HEK293 (cell line): Measurements from ENCODE around the gene TEX261.

Source experiments
- CTCF ChIA-PET: fragments of 350-600 bp; formaldehyde crosslinking; extraction: SDS; loops from one replicate; lab custom pipeline; 2021; ENCODE audit warnings: antibody characterized with exemption; lab: Yijun Ruan, JAX
- POLR2A ChIA-PET: fragments of 300-600 bp; formaldehyde crosslinking; extraction: SDS; loops from one replicate; lab custom pipeline; 2020; ENCODE audit warnings: antibody characterized with exemption, inconsistent platforms; lab: Yijun Ruan, JAX
- H3K27ac ChIP-seq: fragments of 200-500 bp; sonication (Bioruptor generic); 2 replicates; pipeline ENCODE4 v1.5.1; 2014; ENCODE audit warnings: low read depth, low read length, control low read depth, inconsistent platforms; ENCODE audit errors: extremely low read depth
- H3K36me3 ChIP-seq, 2 experiments: fragments of 200-500 bp in 1 of 2; sonication (Bioruptor generic) in 1 of 2; 1 replicate in 1 of 2; 2 replicates in 1 of 2; pipeline ENCODE4 v1.5.1; 2014 to 2017; ENCODE audit warnings: inconsistent platforms in 2 of 2, low read length in 2 of 2; ENCODE audit not compliant: control insufficient read depth in 2 of 2, insufficient read depth in 1 of 2
- H3K4me1 ChIP-seq: fragments of 200-500 bp; sonication (Bioruptor generic); 2 replicates; pipeline ENCODE4 v1.5.1; 2014; ENCODE audit warnings: mild to moderate bottlenecking, low read length, inconsistent platforms; ENCODE audit not compliant: control insufficient read depth, insufficient read depth
- H3K4me3 ChIP-seq: 2 replicates; pipeline ENCODE4 v1.5.1; 2011; ENCODE audit warnings: low read depth, mild to moderate bottlenecking, control low read depth, low read length, moderate library complexity
- H3K9me3 ChIP-seq: fragments of 200-500 bp; sonication (Bioruptor generic); 2 replicates; pipeline ENCODE4 v1.5.1; 2014; ENCODE audit warnings: low read depth, low read length, inconsistent platforms; ENCODE audit not compliant: control insufficient read depth, insufficient read depth
- FEZF1 ChIP-seq: fragments of 450-650 bp; formaldehyde crosslinking; IDR thresholded peaks from 2 replicates; pipeline ENCODE4 v1.5.1; 2016; ENCODE audit warnings: missing biosample characterization, missing genetic modification characterization
- SCRT2 ChIP-seq: fragments of 450-650 bp; formaldehyde crosslinking; IDR thresholded peaks from 2 replicates; pipeline ENCODE4 v1.5.1; 2016; ENCODE audit warnings: missing biosample characterization, missing genetic modification characterization
- SP3 ChIP-seq: fragments of 450-650 bp; formaldehyde crosslinking; IDR thresholded peaks from 2 replicates; pipeline ENCODE4 v1.5.1; 2016; ENCODE audit warnings: missing biosample characterization, missing genetic modification characterization
- ZBTB21 ChIP-seq: fragments of 450-650 bp; formaldehyde crosslinking; IDR thresholded peaks from 2 replicates; pipeline ENCODE4 v1.5.1; 2017; ENCODE audit warnings: missing biosample characterization, missing genetic modification characterization
- ZNF112 ChIP-seq: fragments of 450-650 bp; formaldehyde crosslinking; IDR thresholded peaks from 2 replicates; pipeline ENCODE4 v1.5.0; 2017; ENCODE audit warnings: missing biosample characterization, missing genetic modification characterization
- ZNF16 ChIP-seq: fragments of 450-650 bp; formaldehyde crosslinking; IDR thresholded peaks from 2 replicates; pipeline ENCODE4 v1.5.1; 2016; ENCODE audit warnings: low read depth, missing biosample characterization, missing genetic modification characterization
- ZNF2 ChIP-seq: fragments of 450-650 bp; formaldehyde crosslinking; IDR thresholded peaks from 2 replicates; pipeline ENCODE4 v1.5.1; 2016; ENCODE audit warnings: missing biosample characterization, missing genetic modification characterization
- ZNF280D ChIP-seq: fragments of 450-650 bp; formaldehyde crosslinking; IDR thresholded peaks from 2 replicates; pipeline ENCODE4 v1.5.1; 2016; ENCODE audit warnings: missing biosample characterization, missing genetic modification characterization
- ZNF302 ChIP-seq: fragments of 450-650 bp; formaldehyde crosslinking; IDR thresholded peaks from 2 replicates; pipeline ENCODE4 v1.5.1; 2016; ENCODE audit warnings: missing biosample characterization, missing genetic modification characterization, low read depth
- ZNF311 ChIP-seq: fragments of 450-650 bp; formaldehyde crosslinking; IDR thresholded peaks from 2 replicates; pipeline ENCODE4 v1.5.1; 2017; ENCODE audit warnings: missing biosample characterization, missing genetic modification characterization, borderline replicate concordance
- ZNF324 ChIP-seq: fragments of 450-650 bp; formaldehyde crosslinking; IDR thresholded peaks from 2 replicates; pipeline ENCODE4 v1.5.1; 2016; ENCODE audit warnings: missing biosample characterization, missing genetic modification characterization
- ZNF391 ChIP-seq: fragments of 450-650 bp; formaldehyde crosslinking; IDR thresholded peaks from 2 replicates; pipeline ENCODE4 v1.5.1; 2016; ENCODE audit warnings: low read depth, missing biosample characterization, missing genetic modification characterization, borderline replicate concordance
- ZNF544 ChIP-seq: fragments of 450-650 bp; formaldehyde crosslinking; IDR thresholded peaks from 2 replicates; pipeline ENCODE4 v1.5.0; 2017; ENCODE audit warnings: missing biosample characterization, missing genetic modification characterization
- ZNF623 ChIP-seq: fragments of 450-650 bp; formaldehyde crosslinking; IDR thresholded peaks from 2 replicates; pipeline ENCODE4 v1.5.1; 2016; ENCODE audit warnings: missing biosample characterization, missing genetic modification characterization
- ZNF830 ChIP-seq: fragments of 450-650 bp; IDR thresholded peaks from 2 replicates; pipeline ENCODE4 v1.5.0; 2018; ENCODE audit warnings: missing biosample characterization, missing genetic modification characterization, low read depth, mild to moderate bottlenecking, moderate library complexity
- ZSCAN16 ChIP-seq: fragments of 450-650 bp; formaldehyde crosslinking; IDR thresholded peaks from 2 replicates; pipeline ENCODE4 v1.5.1; 2016; ENCODE audit warnings: missing biosample characterization, missing genetic modification characterization
- TF ChIP-seq, protein P1 (sequence below): fragments of 450-650 bp; formaldehyde crosslinking; IDR thresholded peaks from 2 replicates; pipeline ENCODE4 v1.5.1; 2016; ENCODE audit warnings: missing biosample characterization, missing genetic modification characterization
- TF ChIP-seq, protein P2 (sequence below): fragments of 450-650 bp; formaldehyde crosslinking; optimal IDR thresholded peaks from 2 replicates; pipeline ENCODE3; 2016; ENCODE audit warnings: missing biosample characterization, mild to moderate bottlenecking, missing genetic modification characterization
- TF ChIP-seq, protein P3 (sequence below): fragments of 450-650 bp; formaldehyde crosslinking; IDR thresholded peaks from 2 replicates; pipeline ENCODE4 v1.5.1; 2016; ENCODE audit warnings: missing biosample characterization, missing genetic modification characterization, low read depth
- TF ChIP-seq, protein P4 (sequence below): fragments of 450-650 bp; formaldehyde crosslinking; IDR thresholded peaks from 2 replicates; pipeline ENCODE4 v1.5.1; 2017; ENCODE audit warnings: missing biosample characterization, missing genetic modification characterization

Gene TEX261

DNA sequence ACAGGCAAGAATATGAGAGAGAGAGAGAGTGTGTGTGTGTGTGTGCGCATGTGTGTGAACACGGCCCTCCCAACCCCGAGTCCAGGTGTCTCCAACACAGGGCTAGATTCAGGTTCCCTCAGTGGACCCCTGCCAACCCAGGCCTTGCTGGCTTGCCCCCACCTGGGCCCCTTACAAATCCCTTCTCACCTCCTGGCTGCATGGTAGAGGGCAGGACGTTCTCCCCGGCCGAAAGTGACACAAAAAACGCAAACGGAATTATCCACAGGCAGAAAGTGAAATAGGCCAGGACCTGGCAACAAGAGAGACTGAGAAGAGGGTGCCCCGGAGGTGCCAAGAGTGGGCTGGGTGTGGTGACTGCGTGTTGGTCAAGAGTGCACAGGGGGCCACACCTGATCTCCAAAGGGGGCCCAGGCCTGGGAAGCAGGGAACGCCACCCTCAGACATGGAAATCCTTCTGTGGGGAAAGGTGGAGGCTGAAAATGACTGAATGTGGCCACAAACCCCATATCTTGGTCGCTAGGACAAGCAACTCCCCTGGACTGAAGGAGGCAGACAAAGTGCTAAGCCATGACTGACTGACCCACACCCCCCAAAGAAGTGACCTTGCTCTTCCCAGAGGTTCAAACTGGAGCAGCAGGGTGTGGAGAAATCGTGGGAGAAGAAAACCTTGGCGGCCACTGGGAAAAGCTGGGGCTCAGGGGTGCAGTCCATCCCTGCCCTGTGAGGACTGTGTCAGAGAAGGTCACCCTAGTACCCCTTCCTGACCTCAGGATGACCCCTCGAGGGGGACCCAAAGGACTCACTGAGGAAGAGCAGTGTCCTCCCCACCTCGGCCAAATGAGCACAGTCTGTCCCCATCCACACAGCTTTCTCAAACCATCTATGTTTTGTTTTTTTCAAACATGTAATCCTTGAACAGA is 5.7 kb downstream of the TEX261 start (continued):
- no peak for TF ChIP-seq ZNF830 (tag by site-specific recombination)
- TF ChIP-seq, protein P1, sequence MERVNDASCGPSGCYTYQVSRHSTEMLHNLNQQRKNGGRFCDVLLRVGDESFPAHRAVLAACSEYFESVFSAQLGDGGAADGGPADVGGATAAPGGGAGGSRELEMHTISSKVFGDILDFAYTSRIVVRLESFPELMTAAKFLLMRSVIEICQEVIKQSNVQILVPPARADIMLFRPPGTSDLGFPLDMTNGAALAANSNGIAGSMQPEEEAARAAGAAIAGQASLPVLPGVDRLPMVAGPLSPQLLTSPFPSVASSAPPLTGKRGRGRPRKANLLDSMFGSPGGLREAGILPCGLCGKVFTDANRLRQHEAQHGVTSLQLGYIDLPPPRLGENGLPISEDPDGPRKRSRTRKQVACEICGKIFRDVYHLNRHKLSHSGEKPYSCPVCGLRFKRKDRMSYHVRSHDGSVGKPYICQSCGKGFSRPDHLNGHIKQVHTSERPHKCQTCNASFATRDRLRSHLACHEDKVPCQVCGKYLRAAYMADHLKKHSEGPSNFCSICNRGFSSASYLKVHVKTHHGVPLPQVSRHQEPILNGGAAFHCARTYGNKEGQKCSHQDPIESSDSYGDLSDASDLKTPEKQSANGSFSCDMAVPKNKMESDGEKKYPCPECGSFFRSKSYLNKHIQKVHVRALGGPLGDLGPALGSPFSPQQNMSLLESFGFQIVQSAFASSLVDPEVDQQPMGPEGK, result no peak
- TF ChIP-seq ZNF324 (tag by site-specific recombination), result no peak

DNA sequence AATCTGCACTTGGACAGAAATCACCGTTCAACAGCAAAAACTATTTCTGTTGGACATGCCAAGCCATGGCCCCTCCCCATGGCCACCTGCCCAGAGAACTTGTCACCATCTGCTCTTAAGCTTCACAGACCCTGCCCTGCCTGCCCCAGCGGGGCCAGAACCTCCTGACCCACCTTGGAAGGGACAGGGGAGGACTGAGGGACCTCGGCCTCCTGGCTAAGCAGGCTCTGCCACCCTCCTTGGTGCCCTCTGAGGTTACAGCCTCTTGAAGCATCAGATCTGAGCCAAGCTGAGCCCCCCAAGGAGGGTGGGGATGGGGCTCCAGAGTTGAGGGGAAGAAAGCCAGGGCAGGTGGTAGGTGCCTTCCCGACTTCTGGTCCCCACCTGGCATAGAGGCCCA is 6.5 kb downstream of the TEX261 start:
- ChIA-PET CTCF (no interaction called here), POLR2A (no interaction called here)
- Histone ChIP-seq H3K4me3 (no peak overlapping the region), H3K36me3 (peaks cover 0 to 88% of the 10 kb centered on the region in 2 experiments; a peak in 1 of 3 replicates), H3K4me1 (no peaks in the 10 kb centered on the region), H3K9me3 (no peaks in the 10 kb centered on the region), H3K27ac (no peak overlapping the region)
- TF ChIP-seq, protein P2, sequence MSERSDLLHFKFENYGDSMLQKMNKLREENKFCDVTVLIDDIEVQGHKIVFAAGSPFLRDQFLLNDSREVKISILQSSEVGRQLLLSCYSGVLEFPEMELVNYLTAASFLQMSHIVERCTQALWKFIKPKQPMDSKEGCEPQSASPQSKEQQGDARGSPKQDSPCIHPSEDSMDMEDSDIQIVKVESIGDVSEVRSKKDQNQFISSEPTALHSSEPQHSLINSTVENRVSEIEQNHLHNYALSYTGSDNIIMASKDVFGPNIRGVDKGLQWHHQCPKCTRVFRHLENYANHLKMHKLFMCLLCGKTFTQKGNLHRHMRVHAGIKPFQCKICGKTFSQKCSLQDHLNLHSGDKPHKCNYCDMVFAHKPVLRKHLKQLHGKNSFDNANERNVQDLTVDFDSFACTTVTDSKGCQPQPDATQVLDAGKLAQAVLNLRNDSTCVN, result no peak
- TF ChIP-seq ZNF311 (tag by site-specific recombination), result no peak
- no peak for TF ChIP-seq ZNF112 (tag by site-specific recombination)
- no peak for TF ChIP-seq ZNF2 (tag by site-specific recombination)
- TF ChIP-seq ZNF302 (tag by site-specific recombination), result no peak
- TF ChIP-seq, protein P3, sequence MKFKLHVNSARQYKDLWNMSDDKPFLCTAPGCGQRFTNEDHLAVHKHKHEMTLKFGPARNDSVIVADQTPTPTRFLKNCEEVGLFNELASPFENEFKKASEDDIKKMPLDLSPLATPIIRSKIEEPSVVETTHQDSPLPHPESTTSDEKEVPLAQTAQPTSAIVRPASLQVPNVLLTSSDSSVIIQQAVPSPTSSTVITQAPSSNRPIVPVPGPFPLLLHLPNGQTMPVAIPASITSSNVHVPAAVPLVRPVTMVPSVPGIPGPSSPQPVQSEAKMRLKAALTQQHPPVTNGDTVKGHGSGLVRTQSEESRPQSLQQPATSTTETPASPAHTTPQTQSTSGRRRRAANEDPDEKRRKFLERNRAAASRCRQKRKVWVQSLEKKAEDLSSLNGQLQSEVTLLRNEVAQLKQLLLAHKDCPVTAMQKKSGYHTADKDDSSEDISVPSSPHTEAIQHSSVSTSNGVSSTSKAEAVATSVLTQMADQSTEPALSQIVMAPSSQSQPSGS (tag by site-specific recombination), result no peak
- no peak for TF ChIP-seq FEZF1
- no peak for TF ChIP-seq ZNF16 (tag by site-specific recombination)
- TF ChIP-seq, protein P4, sequence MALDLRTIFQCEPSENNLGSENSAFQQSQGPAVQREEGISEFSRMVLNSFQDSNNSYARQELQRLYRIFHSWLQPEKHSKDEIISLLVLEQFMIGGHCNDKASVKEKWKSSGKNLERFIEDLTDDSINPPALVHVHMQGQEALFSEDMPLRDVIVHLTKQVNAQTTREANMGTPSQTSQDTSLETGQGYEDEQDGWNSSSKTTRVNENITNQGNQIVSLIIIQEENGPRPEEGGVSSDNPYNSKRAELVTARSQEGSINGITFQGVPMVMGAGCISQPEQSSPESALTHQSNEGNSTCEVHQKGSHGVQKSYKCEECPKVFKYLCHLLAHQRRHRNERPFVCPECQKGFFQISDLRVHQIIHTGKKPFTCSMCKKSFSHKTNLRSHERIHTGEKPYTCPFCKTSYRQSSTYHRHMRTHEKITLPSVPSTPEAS (tag by site-specific recombination), result no peak
- TF ChIP-seq ZNF391 (tag by site-specific recombination), result no peak
- no peak for TF ChIP-seq SCRT2
- no peak for TF ChIP-seq ZSCAN16 (tag by site-specific recombination)
- no peak for TF ChIP-seq ZNF623
- no peak for TF ChIP-seq ZNF280D (tag by site-specific recombination)
- no peak for TF ChIP-seq SP3 (tag by site-specific recombination)
- TF ChIP-seq ZNF544, result no peak
- TF ChIP-seq ZBTB21 (tag by site-specific recombination), result no peak
